B cell (primary cell): Measurements from ENCODE around the gene DNAH10.

Experiments
- EZH2 ChIP-seq: IDR thresholded peaks from 2 replicates; pipeline ENCODE4 v1.6.1; 2012; ENCODE audit warnings: borderline replicate concordance, low read depth, mild to moderate bottlenecking, moderate library complexity, low read length; ENCODE audit not compliant: insufficient read depth, poor library complexity, severe bottlenecking
- TF ChIP-seq, protein P1 (sequence below): fragments of 200-600 bp; IDR thresholded peaks from one replicate; pipeline ENCODE4 v1.8.0; 2022; ENCODE audit warnings: antibody characterized with exemption, mild to moderate bottlenecking

DNA sequence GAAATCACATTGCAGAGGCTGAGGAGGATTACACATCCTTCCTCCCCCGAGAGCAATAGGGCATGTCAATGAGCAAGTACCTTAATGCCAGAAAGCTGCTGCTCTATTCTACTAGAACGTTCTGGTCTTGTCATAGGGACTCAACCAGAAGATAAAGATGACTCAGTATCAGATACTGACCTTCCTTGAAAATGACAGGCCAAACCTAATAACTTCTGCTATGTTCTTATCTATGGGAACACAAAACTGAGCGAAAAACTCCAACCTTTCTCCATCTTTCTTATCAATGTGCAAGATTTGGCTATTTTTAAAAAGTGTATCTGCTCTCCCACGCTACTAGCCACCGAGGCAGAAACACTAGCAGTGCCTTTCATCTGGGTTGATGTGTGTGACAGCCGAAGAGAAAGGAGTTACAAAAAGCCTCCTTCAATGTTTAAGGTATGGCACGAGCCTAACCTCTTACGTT lies 205.1 kb downstream of the DNAH10 start:
- TF ChIP-seq, protein P1, sequence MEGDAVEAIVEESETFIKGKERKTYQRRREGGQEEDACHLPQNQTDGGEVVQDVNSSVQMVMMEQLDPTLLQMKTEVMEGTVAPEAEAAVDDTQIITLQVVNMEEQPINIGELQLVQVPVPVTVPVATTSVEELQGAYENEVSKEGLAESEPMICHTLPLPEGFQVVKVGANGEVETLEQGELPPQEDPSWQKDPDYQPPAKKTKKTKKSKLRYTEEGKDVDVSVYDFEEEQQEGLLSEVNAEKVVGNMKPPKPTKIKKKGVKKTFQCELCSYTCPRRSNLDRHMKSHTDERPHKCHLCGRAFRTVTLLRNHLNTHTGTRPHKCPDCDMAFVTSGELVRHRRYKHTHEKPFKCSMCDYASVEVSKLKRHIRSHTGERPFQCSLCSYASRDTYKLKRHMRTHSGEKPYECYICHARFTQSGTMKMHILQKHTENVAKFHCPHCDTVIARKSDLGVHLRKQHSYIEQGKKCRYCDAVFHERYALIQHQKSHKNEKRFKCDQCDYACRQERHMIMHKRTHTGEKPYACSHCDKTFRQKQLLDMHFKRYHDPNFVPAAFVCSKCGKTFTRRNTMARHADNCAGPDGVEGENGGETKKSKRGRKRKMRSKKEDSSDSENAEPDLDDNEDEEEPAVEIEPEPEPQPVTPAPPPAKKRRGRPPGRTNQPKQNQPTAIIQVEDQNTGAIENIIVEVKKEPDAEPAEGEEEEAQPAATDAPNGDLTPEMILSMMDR, result no peak
- TF ChIP-seq EZH2, result no peak
